PFSK-1 (cell line): Measurements from ENCODE around the gene KERA.

Experiments
- POLR2AphosphoS5 ChIP-seq: IDR thresholded peaks from 2 replicates; pipeline ENCODE4 v1.6.1; 2012; ENCODE audit warnings: low read depth, mild to moderate bottlenecking, control low read depth, low read length, moderate library complexity
- TAF1 ChIP-seq: IDR thresholded peaks from 2 replicates; pipeline ENCODE4 v1.6.1; 2012; ENCODE audit warnings: low read length, control low read depth, borderline replicate concordance; ENCODE audit not compliant: insufficient read depth
- TF ChIP-seq, protein P1 (sequence below), 2 experiments: IDR thresholded peaks; 2 replicates each; pipeline versions ENCODE4 v1.6.1 to v1.8.0; 2011 to 2012; ENCODE audit warnings: low read depth in 2 of 2, low read length in 2 of 2, control low read depth in 1 of 2, inconsistent platforms in 1 of 2, mild to moderate bottlenecking in 1 of 2, moderate library complexity in 1 of 2; ENCODE audit not compliant: insufficient read depth in 1 of 2

DNA sequence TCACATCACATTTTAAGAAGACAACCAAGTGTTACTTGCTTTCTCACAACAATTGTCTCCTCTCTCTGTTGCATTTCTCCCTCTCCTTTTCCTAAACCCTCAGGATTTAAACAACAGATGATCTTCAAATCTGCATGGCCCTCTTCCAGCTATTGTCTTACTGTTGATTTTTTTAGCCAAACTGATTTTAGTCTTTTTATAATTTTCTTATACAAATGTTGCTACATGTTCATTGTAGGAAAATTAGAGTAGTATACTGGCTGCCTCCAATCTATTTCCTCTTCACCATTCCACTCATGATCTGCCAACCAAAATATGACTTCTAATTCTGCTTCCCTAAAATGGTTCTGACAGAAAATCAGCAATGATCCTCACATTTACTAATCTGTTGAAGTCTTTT is 1.4 kb upstream of the KERA start:
- TF ChIP-seq POLR2AphosphoS5 (no peak), TAF1 (no peak)
- TF ChIP-seq, protein P1, sequence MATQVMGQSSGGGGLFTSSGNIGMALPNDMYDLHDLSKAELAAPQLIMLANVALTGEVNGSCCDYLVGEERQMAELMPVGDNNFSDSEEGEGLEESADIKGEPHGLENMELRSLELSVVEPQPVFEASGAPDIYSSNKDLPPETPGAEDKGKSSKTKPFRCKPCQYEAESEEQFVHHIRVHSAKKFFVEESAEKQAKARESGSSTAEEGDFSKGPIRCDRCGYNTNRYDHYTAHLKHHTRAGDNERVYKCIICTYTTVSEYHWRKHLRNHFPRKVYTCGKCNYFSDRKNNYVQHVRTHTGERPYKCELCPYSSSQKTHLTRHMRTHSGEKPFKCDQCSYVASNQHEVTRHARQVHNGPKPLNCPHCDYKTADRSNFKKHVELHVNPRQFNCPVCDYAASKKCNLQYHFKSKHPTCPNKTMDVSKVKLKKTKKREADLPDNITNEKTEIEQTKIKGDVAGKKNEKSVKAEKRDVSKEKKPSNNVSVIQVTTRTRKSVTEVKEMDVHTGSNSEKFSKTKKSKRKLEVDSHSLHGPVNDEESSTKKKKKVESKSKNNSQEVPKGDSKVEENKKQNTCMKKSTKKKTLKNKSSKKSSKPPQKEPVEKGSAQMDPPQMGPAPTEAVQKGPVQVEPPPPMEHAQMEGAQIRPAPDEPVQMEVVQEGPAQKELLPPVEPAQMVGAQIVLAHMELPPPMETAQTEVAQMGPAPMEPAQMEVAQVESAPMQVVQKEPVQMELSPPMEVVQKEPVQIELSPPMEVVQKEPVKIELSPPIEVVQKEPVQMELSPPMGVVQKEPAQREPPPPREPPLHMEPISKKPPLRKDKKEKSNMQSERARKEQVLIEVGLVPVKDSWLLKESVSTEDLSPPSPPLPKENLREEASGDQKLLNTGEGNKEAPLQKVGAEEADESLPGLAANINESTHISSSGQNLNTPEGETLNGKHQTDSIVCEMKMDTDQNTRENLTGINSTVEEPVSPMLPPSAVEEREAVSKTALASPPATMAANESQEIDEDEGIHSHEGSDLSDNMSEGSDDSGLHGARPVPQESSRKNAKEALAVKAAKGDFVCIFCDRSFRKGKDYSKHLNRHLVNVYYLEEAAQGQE (IDR thresholded peaks at IDR 0.05; ENCODE audit: insufficient read depth in 1 of 2, low read depth in 2 of 2, low read length in 2 of 2), result no peak
